Esophagus squamous epithelium (tissue), 5 donors: Measurements from ENCODE around the gene RASGRP2. TPM values are rescaled to one million over a fixed set of nuclear protein-coding genes. Genes with fewer than 3 reads are reported as not detected.
A peak's percentile ranks its signal among the peaks of the same experiment; 100 is the strongest.

Source experiments
- DNase-seq: peaks from one replicate; lab custom pipeline; 2025; lab: John Stamatoyannopoulos, UW
- H3K27ac ChIP-seq, 4 donors: fragments of 200-600 bp; sonication (generic); one replicate each; pipeline ENCODE4 v1.5.1; 2016 to 2019; ENCODE audit warnings: mild to moderate bottlenecking in 1 of 4
- H3K27me3 ChIP-seq, 4 donors: fragments of 200-600 bp; sonication (generic); 1 replicate in 3 of 4; 2 replicates in 1 of 4; pipeline versions ENCODE4 v1.5.1 to v1.6.0; 2017 to 2021; ENCODE audit warnings: antibody characterized with exemption in 1 of 4
- H3K36me3 ChIP-seq, 3 donors: fragments of 200-600 bp; sonication (generic); one replicate each; pipeline ENCODE4 v1.5.1; 2016 to 2019
- H3K4me1 ChIP-seq, 3 donors: fragments of 200-600 bp; sonication (generic); one replicate each; pipeline ENCODE4 v1.5.1; 2017 to 2019
- H3K4me3 ChIP-seq, 4 donors: fragments of 200-600 bp; sonication (generic); 1 replicate in 3 of 4; 2 replicates in 1 of 4; pipeline ENCODE4 v1.5.1; 2016 to 2019; ENCODE audit warnings: mild to moderate bottlenecking in 2 of 4, moderate library complexity in 1 of 4
- H3K9me3 ChIP-seq, 3 donors: fragments of 200-600 bp; sonication (generic); one replicate each; pipeline ENCODE4 v1.5.1; 2016 to 2019
- CTCF ChIP-seq, 6 experiments: fragments of 450-650 bp in 4 of 6; fragments of 200-600 bp in 2 of 6; sonication (generic) in 2 of 6; IDR thresholded peaks; one replicate each; pipeline ENCODE4 v1.5.1; 2016 to 2019; ENCODE audit warnings: antibody characterized with exemption in 6 of 6, mild to moderate bottlenecking in 4 of 6, moderate library complexity in 4 of 6
- POLR2A ChIP-seq, 4 donors: fragments of 450-650 bp; IDR thresholded peaks; one replicate each; pipeline ENCODE4 v1.6.1; 2017; ENCODE audit warnings: antibody characterized with exemption in 4 of 4, mild to moderate bottlenecking in 4 of 4, moderate library complexity in 3 of 4
- WGBS, 2 donors: methylation state at CpG; one replicate each; pipeline ENCODE4 v1.1.5; 2018; 5-methylcytosine and 5-hydroxymethylcytosine counted together
- intact Hi-C: fragments of 100-400 bp; cut with DNase I; formaldehyde crosslinking; loops from one replicate; pipeline ENCODE4 v1.15.0; 2022
- total RNA-seq, 4 donors: library from RNA; depleted of rRNA; stranded (reverse); fragments of >200 nt; gene quantifications; one replicate each; pipeline ENCODE4 v1.1.0, GENCODE V29; 2016
- donor health status: DM: yes; HTN: yes; CAD: no.

Gene RASGRP2
- total RNA-seq, 4 donors from 2014 or later = 2.6 to 13.2 (median 4.9) TPM

DNA sequence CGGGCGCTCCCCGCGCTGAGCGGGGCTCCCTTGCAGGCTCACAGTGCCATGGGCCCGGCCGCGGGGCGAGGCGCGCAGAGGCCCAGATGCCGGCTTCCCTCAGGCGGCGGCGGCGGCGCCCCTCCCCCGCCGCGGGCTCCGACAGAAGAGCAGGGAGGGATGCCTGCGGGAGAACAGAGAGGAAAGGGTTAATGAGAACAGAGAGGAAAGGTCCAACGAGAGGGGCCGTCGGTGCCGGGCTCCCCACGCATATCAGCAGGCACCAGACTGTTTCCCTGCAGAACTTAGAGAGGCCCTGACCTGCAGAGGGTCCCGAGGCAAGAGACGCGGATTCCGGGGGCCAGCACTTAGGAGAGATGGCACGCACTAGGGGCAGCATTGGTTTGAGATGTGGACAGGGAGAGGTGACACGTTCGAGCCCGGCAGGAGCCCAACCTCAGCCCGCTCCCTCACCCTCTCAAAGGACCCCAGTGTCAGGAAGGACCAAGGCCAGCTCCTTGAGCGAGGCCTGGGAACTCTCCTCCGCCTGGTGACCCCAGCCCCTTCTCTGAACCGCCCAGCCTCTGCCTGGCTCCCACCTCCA is 30.1 kb downstream of the RASGRP2 start:
- no peaks in the 10 kb centered on the region for H3K36me3 ChIP-seq
- WGBS, 2 donors = 7 to 14% methylated on average over 14 to 15 of the region's 39 CpGs
- TF ChIP-seq POLR2A (IDR thresholded peaks at IDR 0.05) (no peak), CTCF (IDR thresholded peaks at IDR 0.05) (no peak)
- H3K4me3 ChIP-seq = peak overlapping the region in 2 of 4 donors; percentile 15 to 44
- peaks cover 4 to 28% (median 19%) of the 10 kb centered on the region in 3 donors for H3K4me1 ChIP-seq
- no peaks in the 10 kb centered on the region for H3K9me3 ChIP-seq
- H3K27me3 ChIP-seq = peaks cover 14 to 100% (median 32%) of the 10 kb centered on the region in 4 donors
- DNase-seq = no peak
- intact Hi-C loops = no loop called here
- no peak overlapping the region for H3K27ac ChIP-seq

DNA sequence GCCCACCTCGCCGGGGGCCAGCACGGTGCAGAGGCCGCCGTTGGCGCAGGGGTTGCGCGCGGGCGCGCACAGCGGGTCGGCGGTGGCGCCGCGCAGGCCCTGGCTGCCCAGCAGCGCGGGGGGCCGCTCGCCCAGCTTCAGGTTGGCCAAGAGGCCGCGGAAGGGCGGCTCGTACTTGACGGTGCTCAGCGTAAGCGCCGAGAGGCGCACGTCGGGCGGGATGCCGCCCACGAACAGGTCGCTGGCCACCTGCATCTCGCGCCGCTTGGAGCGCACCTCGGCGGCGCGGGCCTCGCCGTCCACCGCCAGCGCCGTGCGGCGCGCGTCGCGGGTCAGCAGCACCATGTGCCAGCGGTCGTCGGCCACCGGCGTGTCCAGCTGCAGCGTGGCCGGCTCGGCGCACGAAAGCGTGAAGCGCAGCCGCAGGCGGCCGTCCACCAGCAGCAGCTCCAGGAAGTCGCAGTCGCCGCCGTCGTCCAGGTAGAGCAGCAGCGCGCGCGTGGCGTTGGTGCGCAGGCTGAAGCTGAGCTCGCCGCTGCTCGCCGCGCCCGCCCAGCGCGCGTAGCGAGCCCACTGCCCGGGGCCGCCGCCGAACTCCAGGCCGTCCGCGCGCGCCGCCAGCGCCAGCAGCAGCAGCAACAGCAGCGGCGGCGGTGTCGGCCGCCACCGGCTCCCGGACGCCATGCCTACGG is 30.8 kb downstream of the RASGRP2 start:
- intact Hi-C loops = no loop called here
- no peak for DNase-seq

GRCh38 chr11:64712430-64713015 is 31.4 kb downstream of the RASGRP2 start:
- no peaks in the 10 kb centered on the region for H3K9me3 ChIP-seq
- H3K4me3 ChIP-seq = peak overlapping the region in 1 of 4 donors; percentile 44
- H3K36me3 ChIP-seq = no peaks in the 10 kb centered on the region
- peaks cover 4 to 28% (median 19%) of the 10 kb centered on the region in 3 donors for H3K4me1 ChIP-seq
- TF ChIP-seq POLR2A (IDR thresholded peaks at IDR 0.05) = no peak
- TF ChIP-seq CTCF (IDR thresholded peaks at IDR 0.05) = no peak
- WGBS, 2 donors = 2 to 3% methylated on average over 8 of the region's 45 CpGs
- intact Hi-C loops = no loop called here
- no peak for DNase-seq
- H3K27me3 ChIP-seq = peaks cover 14 to 100% (median 32%) of the 10 kb centered on the region in 4 donors
- H3K27ac ChIP-seq = no peak overlapping the region

More for the DNA sequence above, 30.8 kb downstream of the RASGRP2 start:
- no peak for TF ChIP-seq CTCF (IDR thresholded peaks at IDR 0.05)
- TF ChIP-seq POLR2A (IDR thresholded peaks at IDR 0.05) = no peak
- Histone ChIP-seq H3K27ac (no peak overlapping the region), H3K27me3 (peaks cover 14 to 100% (median 32%) of the 10 kb centered on the region in 4 donors), H3K9me3 (no peaks in the 10 kb centered on the region), H3K4me3 (peak overlapping the region in 2 of 4 donors; percentile 15 to 44), H3K36me3 (no peaks in the 10 kb centered on the region), H3K4me1 (peaks cover 4 to 28% (median 19%) of the 10 kb centered on the region in 3 donors)
- no CpG with 5 or more reads among the region's 111 CpGs for whole genome bisulfite sequencing, 2 donors

GRCh38 chr11:64711956-64712362 is 32.0 kb downstream of the RASGRP2 start:
- no peak overlapping the region for H3K27ac ChIP-seq
- intact Hi-C loops = no loop called here
- no peaks in the 10 kb centered on the region for H3K9me3 ChIP-seq
- TF ChIP-seq POLR2A (IDR thresholded peaks at IDR 0.05) (no peak), CTCF (IDR thresholded peaks at IDR 0.05) (no peak)
- H3K4me3 ChIP-seq = no peak overlapping the region
- H3K27me3 ChIP-seq = peaks cover 14 to 100% (median 29%) of the 10 kb centered on the region in 4 donors
- 58 to 71% methylated on average over 13 to 16 of the region's 19 CpGs for WGBS, 2 donors
- H3K4me1 ChIP-seq = peaks cover 4 to 28% (median 19%) of the 10 kb centered on the region in 3 donors
- no peak for DNase-seq
- H3K36me3 ChIP-seq = no peaks in the 10 kb centered on the region
